ENCODE measurements around the gene SNAP23. TPM values are rescaled to one million over a fixed set of nuclear protein-coding genes. Genes with fewer than 3 reads are reported as not detected.

Gene SNAP23
- total and polyA plus RNA-seq, 2 experiments from 2014 or later = 13.3 to 31.2 TPM

DNA sequence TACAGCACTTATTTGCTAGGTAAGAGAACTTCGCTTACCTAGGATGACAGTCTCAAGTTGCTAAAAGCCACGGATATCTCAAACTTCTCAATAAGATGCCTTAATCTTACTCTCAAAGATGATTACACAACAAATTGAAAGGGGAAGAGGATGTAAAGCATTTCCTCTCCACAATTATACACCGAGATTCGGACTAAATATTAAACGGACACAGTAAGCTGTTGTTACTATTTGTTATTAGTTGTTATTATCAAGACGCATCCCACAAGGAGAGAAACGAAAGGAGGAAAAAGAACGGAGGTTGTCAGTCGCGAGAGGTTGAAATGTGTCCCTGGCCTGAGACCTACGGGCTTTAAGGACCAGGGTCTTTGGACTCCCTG, 5.2 kb upstream of the SNAP23 start:
- H3K9me3 ChIP-seq (ENCODE audit: low read depth) = no peaks in the 10 kb centered on the region
- H3K27me3 ChIP-seq = no peaks in the 10 kb centered on the region
- peak overlapping the region; percentile 66 for H3K4me3 ChIP-seq
- no peak for DNase-seq (ENCODE audit: low read depth in 1 of 2, low spot score in 1 of 2)
- TF ChIP-seq, protein P1, sequence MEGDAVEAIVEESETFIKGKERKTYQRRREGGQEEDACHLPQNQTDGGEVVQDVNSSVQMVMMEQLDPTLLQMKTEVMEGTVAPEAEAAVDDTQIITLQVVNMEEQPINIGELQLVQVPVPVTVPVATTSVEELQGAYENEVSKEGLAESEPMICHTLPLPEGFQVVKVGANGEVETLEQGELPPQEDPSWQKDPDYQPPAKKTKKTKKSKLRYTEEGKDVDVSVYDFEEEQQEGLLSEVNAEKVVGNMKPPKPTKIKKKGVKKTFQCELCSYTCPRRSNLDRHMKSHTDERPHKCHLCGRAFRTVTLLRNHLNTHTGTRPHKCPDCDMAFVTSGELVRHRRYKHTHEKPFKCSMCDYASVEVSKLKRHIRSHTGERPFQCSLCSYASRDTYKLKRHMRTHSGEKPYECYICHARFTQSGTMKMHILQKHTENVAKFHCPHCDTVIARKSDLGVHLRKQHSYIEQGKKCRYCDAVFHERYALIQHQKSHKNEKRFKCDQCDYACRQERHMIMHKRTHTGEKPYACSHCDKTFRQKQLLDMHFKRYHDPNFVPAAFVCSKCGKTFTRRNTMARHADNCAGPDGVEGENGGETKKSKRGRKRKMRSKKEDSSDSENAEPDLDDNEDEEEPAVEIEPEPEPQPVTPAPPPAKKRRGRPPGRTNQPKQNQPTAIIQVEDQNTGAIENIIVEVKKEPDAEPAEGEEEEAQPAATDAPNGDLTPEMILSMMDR (IDR thresholded peaks at IDR 0.05; ENCODE audit: low read depth, low read length) = no peak
- peaks cover 4% of the 10 kb centered on the region for H3K4me1 ChIP-seq (ENCODE audit: low read depth)
- H3K27ac ChIP-seq = peak overlapping the region; percentile 93
- no peaks in the 10 kb centered on the region for H3K36me3 ChIP-seq

DNA sequence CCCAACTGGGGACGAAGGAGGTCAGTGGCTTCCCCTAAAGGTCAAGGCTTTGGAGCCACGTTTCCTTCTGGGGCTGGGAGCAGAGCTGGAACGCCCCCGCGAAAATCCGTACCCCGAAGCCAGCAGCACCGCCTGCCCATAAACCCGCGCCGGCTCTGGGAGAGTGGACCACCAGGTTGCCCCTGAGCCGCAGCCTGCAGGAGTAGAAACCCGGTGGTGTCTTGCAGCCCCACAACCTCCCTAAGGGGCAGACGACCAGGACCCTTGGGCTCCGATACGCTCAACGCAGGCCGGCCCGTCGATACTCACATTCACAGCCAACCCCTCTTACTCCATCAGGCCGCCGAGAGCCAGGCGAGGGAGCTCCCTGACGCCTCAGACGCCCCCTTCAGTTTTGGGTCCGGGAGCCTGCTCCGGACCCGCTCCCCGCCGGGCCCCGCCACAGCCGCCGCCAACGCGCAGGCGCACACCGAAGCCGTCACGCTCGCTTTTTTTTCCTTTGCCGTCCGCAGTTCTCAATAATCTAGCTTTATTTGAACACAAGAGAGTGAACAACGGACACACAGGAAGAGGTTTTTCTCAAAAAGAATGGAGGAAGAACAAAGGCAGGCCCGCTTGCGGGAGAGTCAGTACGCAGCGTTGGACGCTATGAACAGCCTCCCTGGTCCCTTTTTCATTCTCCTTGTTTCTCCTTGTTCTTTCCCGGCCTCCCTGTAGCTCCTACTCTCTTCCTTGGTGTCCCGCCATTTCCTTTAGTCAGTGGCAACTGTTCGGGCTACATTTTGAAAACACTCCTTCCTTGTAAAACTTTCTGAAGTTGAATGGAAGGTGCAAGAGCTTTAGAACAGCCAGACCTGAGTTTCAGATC, 4.5 kb upstream of the SNAP23 start, which contains the start of gene ZNF106:
Gene ZNF106 (minus strand): TSS at position 471 of the 868 bp plus-strand sequence. CDS start 18,852 bp downstream, outside the sequence.
- H3K27ac ChIP-seq = peak within 1 kb of the TSS; percentile 93
- TF ChIP-seq, protein P1 (IDR thresholded peaks at IDR 0.05; ENCODE audit: low read depth, low read length) = no peak
- H3K9me3 ChIP-seq (ENCODE audit: low read depth) = no peaks in the 10 kb centered on the region
- peak; percentile 92 to 94 for DNase-seq (ENCODE audit: low read depth in 1 of 2, low spot score in 1 of 2)
- no peaks in the 10 kb centered on the region for H3K27me3 ChIP-seq
- peak within 1 kb of the TSS; percentile 66 for H3K4me3 ChIP-seq
- no peaks in the 10 kb centered on the region for H3K36me3 ChIP-seq
- peaks cover 4% of the 10 kb centered on the region for H3K4me1 ChIP-seq (ENCODE audit: low read depth)

DNA sequence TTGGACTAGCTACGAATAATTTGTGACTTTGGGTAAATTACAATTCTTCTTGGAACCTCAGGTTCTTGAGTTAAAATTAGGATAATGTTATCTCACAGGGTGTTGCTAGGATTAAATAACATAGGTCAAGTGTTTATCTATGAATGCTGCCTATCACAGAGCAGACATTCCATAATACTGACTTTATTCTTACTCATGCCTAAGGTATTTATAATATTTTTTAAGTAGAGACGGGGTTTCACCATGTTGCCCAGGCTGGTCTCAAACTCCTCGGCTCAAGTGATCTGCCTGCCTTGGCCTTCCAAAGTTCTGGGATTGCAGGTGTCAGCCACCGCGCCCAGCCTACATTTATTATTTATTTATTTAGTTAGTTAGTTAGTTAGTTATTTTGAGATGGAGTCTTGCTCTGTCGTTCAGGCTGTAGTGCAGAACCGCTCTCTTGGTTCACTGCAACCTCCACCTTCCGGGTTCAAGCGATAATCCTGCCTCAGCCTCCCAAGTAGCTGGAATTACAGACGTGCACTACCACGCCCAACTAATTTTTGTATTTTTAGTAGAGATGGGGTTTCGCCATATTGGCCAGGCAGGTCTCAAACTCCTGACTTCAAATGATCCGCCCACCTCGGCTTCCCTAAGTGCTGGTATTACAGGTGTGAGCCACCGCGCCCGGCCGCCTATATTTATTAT, 3.8 kb upstream of the SNAP23 start:
- no peaks in the 10 kb centered on the region for H3K9me3 ChIP-seq (ENCODE audit: low read depth)
- H3K4me1 ChIP-seq (ENCODE audit: low read depth) = peaks cover 4% of the 10 kb centered on the region
- TF ChIP-seq, protein P1 (IDR thresholded peaks at IDR 0.05; ENCODE audit: low read depth, low read length) = no peak
- H3K27ac ChIP-seq = peak overlapping the region; percentile 93
- H3K36me3 ChIP-seq = no peaks in the 10 kb centered on the region
- DNase-seq (ENCODE audit: low read depth in 1 of 2, low spot score in 1 of 2) = peak in 1 of 2 donors; percentile 68
- peak overlapping the region; percentile 66 for H3K4me3 ChIP-seq
- H3K27me3 ChIP-seq = no peaks in the 10 kb centered on the region

DNA sequence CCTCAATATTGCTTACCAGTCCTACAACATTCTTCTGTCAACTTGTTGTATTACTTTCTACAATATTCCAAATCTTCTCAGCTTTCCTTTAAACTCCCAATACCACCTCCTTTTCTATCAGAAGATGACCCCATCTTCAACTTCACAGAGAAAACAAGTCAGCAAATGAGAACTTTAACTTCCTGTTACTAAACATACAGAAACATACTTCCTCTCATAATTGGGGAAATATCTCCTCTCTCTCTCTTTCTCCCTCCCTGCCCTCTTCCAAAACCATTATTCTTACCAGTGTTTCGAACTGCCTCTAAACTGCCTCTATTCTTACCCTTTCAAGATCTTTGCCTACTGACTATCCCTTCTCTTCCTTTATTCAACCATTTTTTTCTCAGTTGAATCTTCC, 1.8 kb upstream of the SNAP23 start:
- Histone ChIP-seq H3K27me3 (no peaks in the 10 kb centered on the region), H3K9me3 (ENCODE audit: low read depth) (no peaks in the 10 kb centered on the region), H3K4me3 (no peak overlapping the region), H3K27ac (no peak overlapping the region), H3K36me3 (no peaks in the 10 kb centered on the region), H3K4me1 (ENCODE audit: low read depth) (peaks cover 4% of the 10 kb centered on the region)
- TF ChIP-seq, protein P1 (IDR thresholded peaks at IDR 0.05; ENCODE audit: low read depth, low read length) = no peak
- DNase-seq (ENCODE audit: low read depth in 1 of 2, low spot score in 1 of 2) = no peak

DNA sequence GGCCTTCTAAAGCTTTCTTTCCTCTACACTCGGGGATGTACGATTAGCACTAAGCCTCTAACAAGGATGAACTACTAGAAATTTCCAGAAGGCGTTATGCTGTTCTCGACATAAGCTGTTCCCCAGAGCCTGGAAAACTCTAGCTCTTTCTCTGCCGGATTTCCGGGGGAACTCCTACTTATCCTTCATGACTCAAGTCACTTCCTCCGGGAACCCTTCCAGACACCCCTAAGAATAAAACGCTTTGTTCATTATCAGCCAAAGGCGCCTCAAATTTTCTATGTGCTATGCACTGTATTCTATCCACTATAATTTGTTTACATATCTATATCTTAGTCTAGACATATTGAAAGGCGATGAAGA, 455 bp upstream of the SNAP23 start:
- Histone ChIP-seq H3K4me1 (ENCODE audit: low read depth) (peaks cover 3% of the 10 kb centered on the region), H3K36me3 (no peaks in the 10 kb centered on the region), H3K9me3 (ENCODE audit: low read depth) (no peaks in the 10 kb centered on the region), H3K4me3 (peak overlapping the region; percentile 44), H3K27ac (peak overlapping the region; percentile 85), H3K27me3 (no peaks in the 10 kb centered on the region)
- peak in 1 of 2 donors; percentile 80 for DNase-seq (ENCODE audit: low read depth in 1 of 2, low spot score in 1 of 2)
- TF ChIP-seq, protein P1 (IDR thresholded peaks at IDR 0.05; ENCODE audit: low read depth, low read length) = no peak
